Inferior parietal cortex (tissue), 1 donor: ENCODE results near the gene ZKSCAN1.
A peak's percentile ranks its signal among the peaks of the same experiment; 100 is the strongest.
"Not testable (repeated sequence)": the region's sequence is repeated elsewhere in the genome, so short reads cannot be mapped to it uniquely, and the experiment has no call there.

Experiments
- DNase-seq: peaks from one replicate; pipeline ENCODE4 v3.0.0-alpha.2; 2016; ENCODE audit errors: extremely low spot score

ZKSCAN1 gene

GRCh38 chr7:100015232-100016214, at the start of gene ZKSCAN1:
ZKSCAN1 (plus strand) TSS chr7:100015596; CDS start chr7:100023507, 7,911 bp downstream.
- DNase-seq, result peak; percentile 97

DNA sequence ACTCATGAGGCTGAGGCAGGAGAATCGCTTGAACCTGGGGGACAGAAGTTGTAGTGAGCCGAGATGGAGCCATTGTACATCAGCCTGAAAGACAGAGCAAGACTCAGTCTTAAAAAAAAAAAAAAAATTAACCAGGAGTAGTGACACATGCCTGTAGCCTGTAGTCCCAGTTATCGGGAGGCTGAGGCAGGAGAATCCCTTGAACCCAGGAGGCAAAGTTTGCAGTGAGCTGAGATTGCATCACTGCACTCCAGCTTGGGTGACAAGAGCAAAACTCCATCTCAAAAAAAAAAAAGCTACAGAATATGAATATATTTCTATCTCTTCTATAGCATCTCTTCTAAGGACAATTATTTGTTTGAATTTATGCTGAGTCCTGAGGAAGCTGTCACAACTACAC, 46.1 kb upstream of the ZKSCAN1 start:
- DNase-seq, result no peak

- DNase-seq, result not testable (repeated sequence)
Observed at GRCh38 chr7:99969813-99970212, 45.6 kb upstream of the ZKSCAN1 start.

DNA sequence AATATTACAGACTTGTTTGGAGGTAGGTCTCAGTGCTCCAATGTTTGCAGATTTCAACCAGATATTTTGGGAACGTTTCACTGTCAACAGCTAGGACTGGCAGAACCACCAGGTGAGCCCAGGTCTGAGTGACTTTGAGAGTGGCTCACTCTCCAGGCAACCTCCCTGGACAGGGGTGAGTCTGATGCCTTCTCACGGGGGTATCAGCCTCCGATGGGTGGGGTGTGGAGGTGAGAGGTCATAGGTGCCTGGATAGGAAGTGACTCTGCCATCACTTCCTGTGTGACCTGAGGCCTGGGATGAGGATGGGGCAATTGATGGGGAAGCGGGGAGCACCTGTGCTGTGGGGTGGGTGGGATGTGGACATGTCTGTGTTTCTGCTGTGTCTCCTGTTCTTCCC, 44.2 kb upstream of the ZKSCAN1 start:
- DNase-seq, result no peak

GRCh38 chr7:99973817-99974216, 41.6 kb upstream of the ZKSCAN1 start:
- not testable (repeated sequence) for DNase-seq

- no peak for DNase-seq
Observed at GRCh38 chr7:99974681-99975080, 40.7 kb upstream of the ZKSCAN1 start.

DNA sequence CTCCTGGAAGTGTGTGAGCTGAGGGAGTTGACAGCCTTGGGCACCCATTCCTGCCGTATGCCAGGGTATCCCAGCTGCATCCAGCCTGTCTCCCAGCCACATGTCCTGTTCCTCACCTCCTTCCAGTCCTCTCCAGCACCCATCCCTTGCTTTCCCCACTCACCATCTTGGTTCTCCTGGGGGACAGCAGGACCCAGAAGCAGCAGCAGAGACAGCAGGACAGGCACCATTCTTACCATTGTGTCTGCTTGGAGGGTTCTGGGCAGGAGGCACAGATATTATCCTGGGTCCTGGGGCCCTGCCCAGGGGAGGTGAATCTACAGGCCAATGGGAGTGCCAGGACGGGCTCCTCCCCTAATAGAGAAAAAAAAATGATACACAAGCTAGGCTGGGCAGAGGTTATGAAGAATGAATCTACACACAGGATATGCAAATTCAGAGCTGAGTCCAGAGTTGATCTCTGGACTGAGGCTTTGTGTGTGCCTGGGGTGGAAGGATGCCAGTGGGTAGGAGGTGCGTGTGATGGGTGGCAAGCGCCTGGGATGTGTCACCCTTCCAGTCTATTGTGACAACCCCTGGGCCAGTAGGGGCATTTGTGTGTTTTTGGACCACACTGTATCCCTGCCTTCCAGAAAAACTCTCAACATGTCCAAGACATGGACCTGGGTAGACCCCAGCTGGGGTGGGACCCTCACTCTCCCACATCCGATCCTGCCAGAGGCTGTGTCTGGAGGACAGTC, 39.4 kb upstream of the ZKSCAN1 start, which contains the start of gene AZGP1:
Gene AZGP1 (minus strand): TSS at position 250 of the 740 bp plus-strand sequence. CDS start 11 bp downstream, at position 239.
- DNase-seq, result no peak

- DNase-seq, result no peak
Observed at GRCh38 chr7:99976626-99977025, 38.8 kb upstream of the ZKSCAN1 start.

DNA sequence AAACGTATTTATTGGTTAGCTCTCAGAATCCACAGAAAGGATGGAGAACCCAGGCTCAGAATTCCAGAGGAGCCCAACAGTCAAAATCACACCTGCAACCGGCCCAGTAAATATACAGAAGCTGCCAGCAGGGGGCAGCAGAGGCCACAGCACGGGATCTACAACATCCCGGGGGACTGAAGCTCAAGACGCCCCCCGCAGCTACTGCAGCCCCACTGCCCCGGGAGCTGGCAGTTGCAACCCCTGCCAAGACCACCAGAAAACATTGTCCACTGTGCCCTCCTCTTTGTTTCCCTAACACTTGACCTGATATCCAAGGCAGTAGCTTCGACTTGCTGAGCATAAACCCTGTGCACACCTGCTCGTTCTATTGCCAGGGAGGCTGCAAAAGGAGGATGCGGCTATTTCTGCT, 35.6 kb upstream of the ZKSCAN1 start:
- peak; percentile 60 for DNase-seq

GRCh38 chr7:99980448-99980872, 34.9 kb upstream of the ZKSCAN1 start:
- DNase-seq, result not testable (repeated sequence)

- DNase-seq, result not testable (repeated sequence)
Observed at GRCh38 chr7:99981066-99981465, 34.3 kb upstream of the ZKSCAN1 start.

- DNase-seq, result no peak
Observed at GRCh38 chr7:99984593-99984992, 30.8 kb upstream of the ZKSCAN1 start.

DNA sequence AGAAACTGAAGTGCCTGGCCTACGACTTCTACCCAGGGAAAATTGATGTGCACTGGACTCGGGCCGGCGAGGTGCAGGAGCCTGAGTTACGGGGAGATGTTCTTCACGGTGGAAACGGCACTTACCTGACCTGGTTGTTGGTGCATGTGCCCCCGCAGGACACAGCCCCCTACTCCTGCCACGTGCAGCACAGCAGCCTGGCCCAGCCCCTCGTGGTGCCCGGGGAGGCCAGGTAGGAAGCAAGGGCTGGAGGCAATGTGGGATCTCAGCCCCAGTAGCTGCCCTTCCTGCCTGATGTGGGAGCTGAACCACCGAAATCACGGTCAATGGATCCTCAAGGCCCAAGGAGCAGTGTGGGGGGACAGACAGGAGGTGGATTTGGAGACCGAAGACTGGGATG, 28.1 kb upstream of the ZKSCAN1 start:
- DNase-seq, result not testable (repeated sequence)

- DNase-seq, result no peak
Observed at GRCh38 chr7:99987846-99988245, 27.6 kb upstream of the ZKSCAN1 start.

GRCh38 chr7:99990460-99990852, 24.9 kb upstream of the ZKSCAN1 start:
- DNase-seq, result no peak

GRCh38 chr7:99991543-99991942, 23.9 kb upstream of the ZKSCAN1 start:
- DNase-seq, result not testable (repeated sequence)

GRCh38 chr7:99992330-99993038, 22.9 kb upstream of the ZKSCAN1 start:
- DNase-seq, result no peak

GRCh38 chr7:99994819-99995218, 20.6 kb upstream of the ZKSCAN1 start:
- DNase-seq, result no peak

DNA sequence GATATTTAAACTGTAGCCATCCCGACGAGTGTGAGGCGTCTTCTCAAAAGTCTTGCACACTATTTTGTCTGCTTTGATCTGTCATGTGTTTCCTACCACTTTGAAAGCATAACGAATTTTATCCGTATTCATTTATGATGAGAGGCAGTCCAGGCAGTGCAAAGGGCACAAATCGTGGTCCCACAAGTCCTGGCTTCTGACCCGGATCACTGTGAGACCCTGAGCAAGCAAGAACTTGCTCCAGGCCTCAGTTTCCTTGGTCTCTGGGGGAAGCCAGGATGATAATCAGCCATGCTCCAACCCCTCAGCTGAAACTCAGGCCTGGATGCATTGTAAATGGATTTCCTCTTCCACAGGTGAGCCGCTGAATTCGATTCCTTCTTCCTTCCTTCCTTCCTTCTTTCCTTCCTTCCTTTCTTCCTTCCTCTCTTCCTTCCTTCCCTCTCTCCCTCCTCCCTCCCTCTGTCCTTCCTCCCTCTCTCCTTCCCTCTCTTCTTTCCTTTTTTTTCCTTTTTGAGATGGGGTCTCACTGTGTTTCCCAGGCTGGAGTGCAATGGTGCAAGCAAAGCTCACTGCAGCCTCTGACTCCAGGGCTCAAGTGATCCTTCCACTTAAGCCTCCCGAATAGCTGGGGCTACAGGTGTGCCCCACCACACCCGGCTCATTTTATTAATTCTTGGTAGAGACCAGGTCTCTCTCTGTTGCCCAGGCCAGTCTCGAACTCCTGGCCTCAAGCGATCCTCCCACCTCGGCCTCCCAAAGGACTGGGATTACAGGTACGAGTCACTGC, 18.4 kb upstream of the ZKSCAN1 start:
- no peak for DNase-seq

- no peak for DNase-seq
Observed at GRCh38 chr7:99997545-99998137, 17.8 kb upstream of the ZKSCAN1 start.

DNA sequence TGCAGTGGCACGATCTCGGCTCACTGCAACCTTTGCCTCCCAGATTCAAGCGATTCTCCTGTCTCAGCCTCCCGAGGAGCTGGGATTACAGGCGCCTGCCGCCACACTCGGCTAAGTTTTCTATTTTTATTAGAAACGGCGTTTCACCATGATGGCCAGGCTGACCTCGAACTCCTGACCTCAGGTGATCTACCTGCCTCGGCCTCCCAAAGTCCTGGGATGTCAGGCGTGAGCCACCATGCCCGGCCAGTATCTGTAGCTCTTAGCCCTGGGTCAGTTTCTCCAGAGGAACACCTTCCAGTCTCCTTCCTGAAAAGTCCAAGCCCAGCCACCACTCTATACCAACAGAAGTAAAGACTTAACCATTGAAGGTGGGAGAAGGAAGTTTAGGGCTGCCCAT, 15.2 kb upstream of the ZKSCAN1 start:
- DNase-seq, result no peak
